Measurements from ENCODE around the gene MRS2. TPM values are rescaled to one million over a fixed set of nuclear protein-coding genes. Genes with fewer than 3 reads are reported as not detected.

Gene MRS2, protein sequence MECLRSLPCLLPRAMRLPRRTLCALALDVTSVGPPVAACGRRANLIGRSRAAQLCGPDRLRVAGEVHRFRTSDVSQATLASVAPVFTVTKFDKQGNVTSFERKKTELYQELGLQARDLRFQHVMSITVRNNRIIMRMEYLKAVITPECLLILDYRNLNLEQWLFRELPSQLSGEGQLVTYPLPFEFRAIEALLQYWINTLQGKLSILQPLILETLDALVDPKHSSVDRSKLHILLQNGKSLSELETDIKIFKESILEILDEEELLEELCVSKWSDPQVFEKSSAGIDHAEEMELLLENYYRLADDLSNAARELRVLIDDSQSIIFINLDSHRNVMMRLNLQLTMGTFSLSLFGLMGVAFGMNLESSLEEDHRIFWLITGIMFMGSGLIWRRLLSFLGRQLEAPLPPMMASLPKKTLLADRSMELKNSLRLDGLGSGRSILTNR
- total RNA-seq: 10 to 100 TPM; 22.1 to 39.7 (median 29.9) TPM

DNA sequence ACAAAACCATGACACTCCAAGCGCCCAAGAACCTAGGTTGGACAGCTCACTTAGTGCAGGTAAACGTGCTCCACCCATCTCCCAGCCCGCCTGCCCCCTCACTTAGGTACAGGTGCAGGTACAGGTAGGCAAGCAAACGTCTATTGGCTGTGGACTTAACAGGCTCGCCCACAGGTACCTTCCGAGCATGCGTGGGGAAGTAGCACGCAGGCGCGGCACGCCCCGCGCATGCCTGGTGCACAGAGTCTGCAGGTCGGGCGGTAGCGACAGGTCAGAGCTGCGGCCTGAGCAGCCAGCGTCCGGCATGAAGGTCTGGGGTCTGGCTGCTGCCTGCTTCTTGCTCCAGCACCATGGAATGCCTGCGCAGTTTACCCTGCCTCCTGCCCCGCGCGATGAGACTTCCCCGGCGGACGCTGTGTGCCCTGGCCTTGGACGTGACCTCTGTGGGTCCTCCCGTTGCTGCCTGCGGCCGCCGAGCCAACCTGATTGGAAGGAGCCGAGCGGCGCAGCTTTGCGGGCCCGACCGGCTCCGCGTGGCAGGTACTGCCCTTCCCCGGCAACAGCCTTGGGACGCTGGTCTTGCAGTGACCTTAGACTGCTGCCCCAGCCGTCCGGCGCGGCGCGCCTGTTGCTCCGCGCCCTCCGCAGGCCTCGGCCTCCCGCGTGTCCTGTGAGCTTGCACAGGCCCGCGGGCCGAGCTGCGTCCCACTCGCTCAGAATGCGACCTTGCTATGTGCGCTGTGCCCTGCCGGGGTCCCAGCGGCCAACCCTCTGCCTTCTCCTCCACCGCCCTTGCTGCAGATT, at the start of gene MRS2:
MRS2 (plus strand) TSS at position 240 of the 804 bp plus-strand sequence; CDS start at position 351, 111 bp downstream.
- TF ChIP-seq, protein P1, sequence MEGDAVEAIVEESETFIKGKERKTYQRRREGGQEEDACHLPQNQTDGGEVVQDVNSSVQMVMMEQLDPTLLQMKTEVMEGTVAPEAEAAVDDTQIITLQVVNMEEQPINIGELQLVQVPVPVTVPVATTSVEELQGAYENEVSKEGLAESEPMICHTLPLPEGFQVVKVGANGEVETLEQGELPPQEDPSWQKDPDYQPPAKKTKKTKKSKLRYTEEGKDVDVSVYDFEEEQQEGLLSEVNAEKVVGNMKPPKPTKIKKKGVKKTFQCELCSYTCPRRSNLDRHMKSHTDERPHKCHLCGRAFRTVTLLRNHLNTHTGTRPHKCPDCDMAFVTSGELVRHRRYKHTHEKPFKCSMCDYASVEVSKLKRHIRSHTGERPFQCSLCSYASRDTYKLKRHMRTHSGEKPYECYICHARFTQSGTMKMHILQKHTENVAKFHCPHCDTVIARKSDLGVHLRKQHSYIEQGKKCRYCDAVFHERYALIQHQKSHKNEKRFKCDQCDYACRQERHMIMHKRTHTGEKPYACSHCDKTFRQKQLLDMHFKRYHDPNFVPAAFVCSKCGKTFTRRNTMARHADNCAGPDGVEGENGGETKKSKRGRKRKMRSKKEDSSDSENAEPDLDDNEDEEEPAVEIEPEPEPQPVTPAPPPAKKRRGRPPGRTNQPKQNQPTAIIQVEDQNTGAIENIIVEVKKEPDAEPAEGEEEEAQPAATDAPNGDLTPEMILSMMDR (IDR thresholded peaks at IDR 0.05; ENCODE audit: low read depth): no peak

DNA sequence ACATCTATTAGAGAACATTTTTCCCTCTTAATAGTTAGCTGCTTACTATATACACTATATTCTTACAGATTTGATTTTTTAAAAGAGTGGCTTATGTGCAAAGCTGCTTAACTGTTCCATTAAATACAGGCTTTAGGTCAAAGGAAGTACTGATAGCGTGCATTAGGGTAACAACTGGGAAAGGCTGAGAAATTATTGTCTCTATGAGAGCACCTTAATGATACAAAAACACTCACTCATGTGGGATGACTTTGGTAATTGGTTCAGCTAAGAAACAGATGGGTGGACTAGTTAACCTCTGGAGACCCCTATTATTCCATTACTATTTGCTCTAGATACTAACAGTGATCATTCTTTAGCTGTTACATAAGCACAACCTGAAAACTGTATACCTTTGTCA, 48.9 kb upstream of the MRS2 start:
- TF ChIP-seq, protein P1 (IDR thresholded peaks at IDR 0.05; ENCODE audit: low read depth): no peak

DNA sequence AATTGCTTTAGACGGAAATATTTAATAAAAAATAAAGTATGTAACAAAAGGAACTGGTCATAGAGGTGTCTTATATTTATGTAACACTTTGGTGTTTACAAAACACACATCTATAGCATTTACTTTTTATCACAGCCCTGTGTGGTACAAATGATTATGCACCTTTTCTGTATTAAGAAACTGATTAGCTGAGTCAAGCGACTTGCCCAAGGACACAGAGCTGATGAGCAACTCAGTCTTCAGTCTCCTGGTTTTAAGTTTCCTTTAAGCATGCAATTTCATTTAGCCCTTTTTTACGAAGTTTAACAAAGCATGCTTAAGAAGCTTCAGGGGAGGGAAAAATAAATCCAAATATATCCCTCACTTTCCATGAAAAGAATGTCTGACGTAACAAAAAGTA, 47.3 kb upstream of the MRS2 start:
- TF ChIP-seq, protein P1 (IDR thresholded peaks at IDR 0.05; ENCODE audit: low read depth): no peak

GRCh38 chr6:24356310-24356973, 46.3 kb upstream of the MRS2 start:
- TF ChIP-seq, protein P1 (IDR thresholded peaks at IDR 0.05; ENCODE audit: low read depth): no peak

- TF ChIP-seq, protein P1 (IDR thresholded peaks at IDR 0.05; ENCODE audit: low read depth): no peak
These were observed 45.2 kb upstream of the MRS2 start, which contains the start of gene DCDC2 for GRCh38 chr6:24357336-24358218. Gene DCDC2 (minus strand): TSS chr6:24358059. CDS start chr6:24357750, 309 bp downstream.

GRCh38 chr6:24358219-24358821, 44.4 kb upstream of the MRS2 start:
- TF ChIP-seq, protein P1 (IDR thresholded peaks at IDR 0.05; ENCODE audit: low read depth): no peak
